GM10266 (cell line): ENCODE results near the gene SAP30.

Experiments used
- DNase-seq: peaks from one replicate; pipeline ENCODE4 v3.0.0; 2012; ENCODE audit errors: extremely low spot score
- TF ChIP-seq, protein P1 (sequence below): IDR thresholded peaks from 2 replicates; pipeline ENCODE4 v1.5.1; 2012; ENCODE audit warnings: mild to moderate bottlenecking, low read depth; ENCODE audit not compliant: control insufficient read depth, insufficient read depth; ENCODE audit errors: missing control alignments

Gene SAP30

DNA sequence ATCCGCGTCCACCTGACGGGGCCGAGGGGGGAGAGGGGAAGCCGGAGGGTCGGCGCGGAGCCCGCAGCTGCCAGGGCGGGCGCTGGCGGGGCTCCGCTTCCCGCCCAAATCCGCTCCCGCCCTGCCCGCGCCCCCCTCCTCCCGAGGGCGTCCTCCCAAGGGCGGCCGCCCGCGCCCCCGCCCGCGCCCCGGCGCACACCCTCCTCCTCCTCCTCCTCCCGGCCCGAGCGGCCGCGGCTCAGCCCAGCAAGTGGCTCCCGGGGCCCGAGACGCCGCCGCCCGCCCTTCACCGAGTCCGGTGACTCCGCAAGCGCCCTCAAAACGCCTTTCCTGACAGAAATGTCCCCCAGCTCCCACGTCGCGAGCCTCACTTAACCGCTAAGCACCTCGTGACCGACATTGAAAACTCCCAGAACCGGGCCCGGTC, 37.1 kb upstream of the SAP30 start:
- peak; percentile 32 for DNase-seq
- TF ChIP-seq, protein P1, sequence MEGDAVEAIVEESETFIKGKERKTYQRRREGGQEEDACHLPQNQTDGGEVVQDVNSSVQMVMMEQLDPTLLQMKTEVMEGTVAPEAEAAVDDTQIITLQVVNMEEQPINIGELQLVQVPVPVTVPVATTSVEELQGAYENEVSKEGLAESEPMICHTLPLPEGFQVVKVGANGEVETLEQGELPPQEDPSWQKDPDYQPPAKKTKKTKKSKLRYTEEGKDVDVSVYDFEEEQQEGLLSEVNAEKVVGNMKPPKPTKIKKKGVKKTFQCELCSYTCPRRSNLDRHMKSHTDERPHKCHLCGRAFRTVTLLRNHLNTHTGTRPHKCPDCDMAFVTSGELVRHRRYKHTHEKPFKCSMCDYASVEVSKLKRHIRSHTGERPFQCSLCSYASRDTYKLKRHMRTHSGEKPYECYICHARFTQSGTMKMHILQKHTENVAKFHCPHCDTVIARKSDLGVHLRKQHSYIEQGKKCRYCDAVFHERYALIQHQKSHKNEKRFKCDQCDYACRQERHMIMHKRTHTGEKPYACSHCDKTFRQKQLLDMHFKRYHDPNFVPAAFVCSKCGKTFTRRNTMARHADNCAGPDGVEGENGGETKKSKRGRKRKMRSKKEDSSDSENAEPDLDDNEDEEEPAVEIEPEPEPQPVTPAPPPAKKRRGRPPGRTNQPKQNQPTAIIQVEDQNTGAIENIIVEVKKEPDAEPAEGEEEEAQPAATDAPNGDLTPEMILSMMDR = no peak

DNA sequence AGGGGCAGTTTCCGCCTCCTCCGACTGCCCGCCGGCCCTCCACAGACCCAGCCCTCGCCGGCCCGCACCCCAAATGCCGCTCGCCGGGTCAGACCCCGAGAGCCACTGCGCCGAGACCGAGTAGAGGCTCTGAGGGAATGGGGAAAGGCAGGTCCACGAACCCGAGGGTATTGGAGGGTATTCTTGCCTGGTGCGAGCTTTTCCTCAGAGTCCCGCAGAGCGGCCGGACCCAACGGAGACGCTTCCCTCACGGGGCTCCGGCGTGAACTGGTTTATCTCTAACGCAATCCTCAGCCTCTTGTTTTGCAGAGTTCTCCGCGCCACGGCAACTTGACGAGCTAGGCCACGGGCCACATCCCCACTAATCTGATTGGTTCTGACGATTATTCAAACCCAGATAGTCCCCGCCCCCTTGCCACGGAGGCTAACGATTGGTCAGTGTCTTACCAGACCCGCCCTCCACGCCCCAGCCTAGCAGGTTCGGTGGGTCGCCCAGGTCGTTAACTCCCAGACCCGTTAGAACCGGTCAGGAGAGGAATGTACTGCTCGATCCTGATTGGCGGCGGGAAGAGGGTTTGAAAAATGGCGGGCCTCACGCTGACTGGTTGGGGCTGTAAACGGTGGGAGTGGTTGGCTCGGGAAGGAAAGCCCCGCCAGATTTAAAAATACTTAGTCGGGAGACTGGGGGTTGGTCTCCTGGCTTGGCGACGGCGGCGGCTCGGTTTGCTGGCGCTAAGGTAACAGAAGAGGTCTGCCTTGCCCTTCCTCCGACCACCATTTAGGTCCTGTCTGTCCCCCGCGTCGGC, 36.5 kb upstream of the SAP30 start, which contains the start of gene HMGB2:
Gene HMGB2 (minus strand): TSS at position 274 of the 806 bp plus-strand sequence. CDS start 709 bp downstream, outside the sequence.
- peak; percentile 99 for DNase-seq
- TF ChIP-seq, protein P1 = no peak

DNA sequence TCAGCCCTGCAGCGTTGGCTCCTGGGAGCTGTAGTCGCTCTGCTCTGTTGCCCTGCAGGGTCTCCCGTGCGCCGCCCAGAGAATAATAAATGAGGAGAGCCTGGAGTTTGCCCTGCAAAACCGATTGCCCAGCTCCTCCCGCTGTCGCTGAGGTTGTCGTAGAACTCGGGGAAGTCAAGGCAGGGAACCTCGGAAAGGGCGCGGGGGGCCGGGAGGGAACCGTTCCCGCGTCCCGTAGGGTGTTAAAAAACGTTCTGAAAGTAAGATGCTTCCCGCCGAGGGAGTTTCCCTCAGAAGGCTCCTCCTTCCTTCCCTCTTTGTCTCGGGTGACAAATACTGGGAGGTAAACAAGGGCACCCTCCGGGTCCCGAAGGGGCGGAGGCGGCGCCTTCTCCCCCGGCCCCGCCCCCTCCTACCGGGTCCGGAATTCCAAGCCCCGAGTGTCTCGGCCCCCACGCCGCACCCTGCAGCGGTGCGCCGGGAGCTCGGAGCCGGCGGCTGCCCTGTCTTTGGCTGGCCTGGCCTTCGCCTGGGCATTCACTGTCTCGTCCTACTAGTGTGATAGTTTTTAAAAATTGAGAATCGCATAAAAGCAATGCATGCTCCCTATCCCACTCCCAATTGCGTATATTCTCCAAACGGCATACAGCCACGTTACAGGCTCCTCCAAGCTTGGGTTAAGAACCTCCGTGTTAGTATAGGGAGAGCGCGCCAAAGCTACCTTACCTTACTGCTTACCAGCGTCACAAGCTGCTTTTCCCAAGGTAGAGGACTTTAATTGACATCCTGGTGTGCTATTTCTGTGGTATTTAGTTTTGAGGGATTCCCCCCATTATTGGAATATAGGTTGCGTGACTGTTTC, 35.6 kb upstream of the SAP30 start:
- DNase-seq = peak; percentile 73
- TF ChIP-seq, protein P1 = no peak

DNA sequence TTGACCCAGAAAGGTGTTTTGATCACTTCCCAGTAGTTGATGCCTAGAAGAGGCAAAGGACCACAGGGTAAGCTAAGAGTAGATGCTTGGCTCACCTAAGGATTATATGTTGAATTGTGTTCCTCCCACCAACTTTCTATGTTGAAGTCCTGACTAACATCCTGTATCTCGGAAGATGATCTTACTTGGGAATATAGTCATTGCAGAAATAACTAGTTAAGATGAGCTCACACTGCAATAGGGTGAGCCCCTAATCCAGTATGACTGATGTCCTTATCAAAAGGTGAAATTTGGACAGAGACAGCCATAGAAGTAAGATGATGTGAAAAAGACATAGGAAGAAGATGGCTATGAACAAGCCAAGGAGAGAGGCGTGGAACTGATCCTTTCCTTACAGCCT, 33.3 kb upstream of the SAP30 start:
- no peak for DNase-seq
- TF ChIP-seq, protein P1 = no peak

DNA sequence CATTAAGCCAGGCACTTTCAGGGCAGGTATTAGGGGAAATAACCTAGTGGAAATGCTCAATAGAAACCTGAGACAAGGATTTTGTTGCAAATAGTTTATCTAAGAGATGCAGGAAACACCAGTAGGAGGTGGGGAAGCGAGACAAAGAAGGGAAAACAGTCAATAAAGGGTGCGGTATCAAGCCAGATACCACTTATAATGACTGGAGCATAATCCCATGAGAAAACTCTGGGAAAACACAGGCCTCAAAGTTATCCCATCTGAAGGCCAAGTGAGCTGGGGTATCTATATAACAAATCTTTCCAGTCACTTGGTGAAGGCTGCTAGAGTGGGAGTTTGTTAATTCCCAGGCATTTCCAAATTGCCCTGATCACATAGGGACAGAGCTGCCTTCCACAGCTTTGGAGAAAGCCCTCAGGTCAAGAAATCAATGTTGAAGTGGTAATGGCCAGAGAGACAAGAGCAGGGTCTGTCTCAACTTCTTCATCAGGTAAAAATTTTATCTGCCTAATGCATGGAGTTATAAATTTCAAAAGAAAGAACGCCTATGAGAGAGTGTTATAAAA, 26.8 kb upstream of the SAP30 start:
- TF ChIP-seq, protein P1 = no peak

DNA sequence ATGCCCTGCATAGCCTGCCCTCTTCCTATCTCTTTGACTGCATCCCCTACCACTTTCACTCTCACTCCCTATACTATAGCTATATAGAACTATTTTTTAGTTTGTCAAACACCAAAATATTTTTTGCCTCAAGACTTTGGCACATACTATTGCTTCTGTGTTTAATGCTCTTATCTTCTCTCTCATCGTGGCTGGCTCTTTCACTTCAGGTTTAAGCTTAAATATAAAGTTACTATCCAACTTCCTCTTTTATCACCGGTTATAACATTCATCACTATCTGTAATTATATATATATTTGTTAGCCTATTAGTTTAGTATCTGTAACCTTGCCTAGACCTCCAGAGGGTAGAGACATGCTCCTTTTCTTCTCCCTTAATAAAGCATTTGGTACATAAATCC, 25.1 kb upstream of the SAP30 start:
- no peak for DNase-seq
- TF ChIP-seq, protein P1 = no peak

More for the DNA sequence above, 26.8 kb upstream of the SAP30 start:
- no peak for DNase-seq
